Thyroid gland (tissue), 4 donors: ENCODE measurements around the gene PCGF3.

Experiments used
- POLR2A ChIP-seq, 2 donors: fragments of 450-650 bp; IDR thresholded peaks; one replicate each; pipeline ENCODE4 v1.6.1; 2017; ENCODE audit warnings: antibody characterized with exemption in 2 of 2, mild to moderate bottlenecking in 2 of 2, moderate library complexity in 1 of 2
- TF ChIP-seq, protein P1 (sequence below), 6 experiments: fragments of 200-600 bp in 3 of 6; fragments of 450-650 bp in 3 of 6; sonication (generic) in 3 of 6; IDR thresholded peaks; one replicate each; pipeline ENCODE4 v1.5.1; 2016 to 2019; ENCODE audit warnings: antibody characterized with exemption in 6 of 6, mild to moderate bottlenecking in 2 of 6, inconsistent platforms in 1 of 6, moderate library complexity in 1 of 6

DNA sequence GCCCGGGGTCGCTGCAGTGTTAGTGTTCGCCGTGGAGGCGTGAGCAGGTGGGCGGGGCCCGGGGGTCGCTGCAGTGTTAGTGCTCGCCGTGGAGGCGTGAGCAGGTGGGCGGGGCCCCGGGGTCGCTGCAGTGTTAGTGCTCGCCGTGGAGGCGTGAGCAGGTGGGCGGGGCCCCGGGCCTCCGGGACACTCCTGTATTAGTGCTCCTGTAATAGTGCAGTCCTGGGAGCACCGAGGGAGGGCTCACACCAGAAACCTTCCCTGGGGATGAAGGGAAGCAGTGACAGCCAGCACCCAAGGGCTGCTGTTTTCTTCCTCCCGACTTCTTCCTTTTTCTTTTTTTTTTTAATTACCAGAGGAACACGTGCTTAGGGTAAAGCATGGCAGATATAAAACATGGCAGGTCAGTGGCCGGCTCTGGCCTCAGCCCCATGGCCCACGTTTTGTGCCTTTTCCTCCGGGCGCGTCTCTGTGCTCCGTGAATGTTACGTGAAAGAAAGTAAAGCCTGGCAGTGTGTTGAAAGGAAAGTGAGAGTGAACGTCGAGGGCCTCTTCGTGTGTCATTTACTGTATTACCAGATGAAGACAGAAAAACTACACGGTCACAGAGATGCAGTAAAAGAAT, 42.0 kb downstream of the PCGF3 start:
- TF ChIP-seq, protein P1, sequence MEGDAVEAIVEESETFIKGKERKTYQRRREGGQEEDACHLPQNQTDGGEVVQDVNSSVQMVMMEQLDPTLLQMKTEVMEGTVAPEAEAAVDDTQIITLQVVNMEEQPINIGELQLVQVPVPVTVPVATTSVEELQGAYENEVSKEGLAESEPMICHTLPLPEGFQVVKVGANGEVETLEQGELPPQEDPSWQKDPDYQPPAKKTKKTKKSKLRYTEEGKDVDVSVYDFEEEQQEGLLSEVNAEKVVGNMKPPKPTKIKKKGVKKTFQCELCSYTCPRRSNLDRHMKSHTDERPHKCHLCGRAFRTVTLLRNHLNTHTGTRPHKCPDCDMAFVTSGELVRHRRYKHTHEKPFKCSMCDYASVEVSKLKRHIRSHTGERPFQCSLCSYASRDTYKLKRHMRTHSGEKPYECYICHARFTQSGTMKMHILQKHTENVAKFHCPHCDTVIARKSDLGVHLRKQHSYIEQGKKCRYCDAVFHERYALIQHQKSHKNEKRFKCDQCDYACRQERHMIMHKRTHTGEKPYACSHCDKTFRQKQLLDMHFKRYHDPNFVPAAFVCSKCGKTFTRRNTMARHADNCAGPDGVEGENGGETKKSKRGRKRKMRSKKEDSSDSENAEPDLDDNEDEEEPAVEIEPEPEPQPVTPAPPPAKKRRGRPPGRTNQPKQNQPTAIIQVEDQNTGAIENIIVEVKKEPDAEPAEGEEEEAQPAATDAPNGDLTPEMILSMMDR (IDR thresholded peaks at IDR 0.05), result no peak
- no peak for TF ChIP-seq POLR2A (IDR thresholded peaks at IDR 0.05)
